NB4 (cell line): ENCODE measurements around the gene SPARC.

ENCODE experiments used
- POLR2A ChIP-seq: IDR thresholded peaks from 2 replicates; pipeline ENCODE4 v1.6.1; 2011; ENCODE audit warnings: mild to moderate bottlenecking; ENCODE audit not compliant: insufficient read length; ENCODE audit errors: extremely low read depth
- TF ChIP-seq, protein P1 (sequence below): IDR thresholded peaks from one replicate; pipeline ENCODE4 v1.5.1; 2012; ENCODE audit warnings: low read depth, low read length

DNA sequence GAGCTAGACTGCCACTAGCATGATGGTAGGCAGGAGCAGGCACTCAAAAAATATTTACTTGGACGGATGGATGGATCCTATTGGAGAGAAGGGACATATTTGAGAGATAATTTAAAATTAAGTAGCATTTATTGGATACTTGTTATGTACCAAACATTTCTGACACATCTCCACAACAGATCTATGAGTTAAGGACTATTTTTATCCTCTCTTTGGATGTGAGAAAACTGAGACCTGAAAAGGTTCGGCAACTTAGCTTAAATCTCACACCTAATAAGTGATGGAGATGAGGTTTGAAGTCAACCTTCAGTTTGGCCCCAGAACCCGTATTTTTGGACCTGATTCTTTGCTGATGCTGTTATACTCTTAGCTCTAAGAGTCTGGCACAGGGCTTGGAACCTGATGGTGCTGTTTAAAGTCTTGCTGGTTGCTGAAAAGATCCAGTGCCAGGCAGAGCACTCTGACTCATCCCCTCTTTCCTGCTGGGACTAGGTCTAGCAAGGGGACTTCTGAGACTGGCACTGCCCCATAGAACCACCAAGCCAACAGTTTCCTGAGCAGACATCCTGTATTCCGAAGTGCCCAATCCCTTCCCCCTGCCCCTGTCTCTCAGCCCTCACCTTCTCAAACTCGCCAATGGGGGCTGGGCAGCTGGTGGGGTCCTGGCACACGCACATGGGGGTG is 15.6 kb downstream of the SPARC start:
- no peak for TF ChIP-seq POLR2A
- TF ChIP-seq, protein P1, sequence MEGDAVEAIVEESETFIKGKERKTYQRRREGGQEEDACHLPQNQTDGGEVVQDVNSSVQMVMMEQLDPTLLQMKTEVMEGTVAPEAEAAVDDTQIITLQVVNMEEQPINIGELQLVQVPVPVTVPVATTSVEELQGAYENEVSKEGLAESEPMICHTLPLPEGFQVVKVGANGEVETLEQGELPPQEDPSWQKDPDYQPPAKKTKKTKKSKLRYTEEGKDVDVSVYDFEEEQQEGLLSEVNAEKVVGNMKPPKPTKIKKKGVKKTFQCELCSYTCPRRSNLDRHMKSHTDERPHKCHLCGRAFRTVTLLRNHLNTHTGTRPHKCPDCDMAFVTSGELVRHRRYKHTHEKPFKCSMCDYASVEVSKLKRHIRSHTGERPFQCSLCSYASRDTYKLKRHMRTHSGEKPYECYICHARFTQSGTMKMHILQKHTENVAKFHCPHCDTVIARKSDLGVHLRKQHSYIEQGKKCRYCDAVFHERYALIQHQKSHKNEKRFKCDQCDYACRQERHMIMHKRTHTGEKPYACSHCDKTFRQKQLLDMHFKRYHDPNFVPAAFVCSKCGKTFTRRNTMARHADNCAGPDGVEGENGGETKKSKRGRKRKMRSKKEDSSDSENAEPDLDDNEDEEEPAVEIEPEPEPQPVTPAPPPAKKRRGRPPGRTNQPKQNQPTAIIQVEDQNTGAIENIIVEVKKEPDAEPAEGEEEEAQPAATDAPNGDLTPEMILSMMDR = no peak
